HT-29 (cell line): ENCODE measurements around the gene DEPDC1B. TPM values are rescaled to one million over a fixed set of nuclear protein-coding genes. Genes with fewer than 3 reads are reported as not detected.
"Not testable (repeated sequence)": the region's sequence is repeated elsewhere in the genome, so short reads cannot be mapped to it uniquely, and the experiment has no call there.

Source experiments
- DNase-seq: peaks from one replicate; pipeline ENCODE4 v3.0.0-alpha.2; 2015; ENCODE audit warnings: low spot score
- total RNA-seq: library from RNA; depleted of rRNA; stranded (reverse); fragments of >200 nt; shearing (Covaris generic); gene quantifications from 2 replicates; pipeline ENCODE4 v1.2.3, GENCODE V29; 2014; rRNA removed

DEPDC1B gene, protein sequence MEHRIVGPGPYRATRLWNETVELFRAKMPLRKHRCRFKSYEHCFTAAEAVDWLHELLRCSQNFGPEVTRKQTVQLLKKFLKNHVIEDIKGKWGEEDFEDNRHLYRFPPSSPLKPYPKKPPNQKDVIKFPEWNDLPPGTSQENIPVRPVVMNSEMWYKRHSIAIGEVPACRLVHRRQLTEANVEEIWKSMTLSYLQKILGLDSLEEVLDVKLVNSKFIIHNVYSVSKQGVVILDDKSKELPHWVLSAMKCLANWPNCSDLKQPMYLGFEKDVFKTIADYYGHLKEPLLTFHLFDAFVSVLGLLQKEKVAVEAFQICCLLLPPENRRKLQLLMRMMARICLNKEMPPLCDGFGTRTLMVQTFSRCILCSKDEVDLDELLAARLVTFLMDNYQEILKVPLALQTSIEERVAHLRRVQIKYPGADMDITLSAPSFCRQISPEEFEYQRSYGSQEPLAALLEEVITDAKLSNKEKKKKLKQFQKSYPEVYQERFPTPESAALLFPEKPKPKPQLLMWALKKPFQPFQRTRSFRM
- total RNA-seq = 18.4 and 20.5 TPM in 2 replicates

- peak; percentile 92 for DNase-seq
Observed at GRCh38 chr5:60699609-60700415, at the start of gene DEPDC1B. DEPDC1B (minus strand) TSS chr5:60700166; CDS start chr5:60700093, 73 bp downstream.

DNA sequence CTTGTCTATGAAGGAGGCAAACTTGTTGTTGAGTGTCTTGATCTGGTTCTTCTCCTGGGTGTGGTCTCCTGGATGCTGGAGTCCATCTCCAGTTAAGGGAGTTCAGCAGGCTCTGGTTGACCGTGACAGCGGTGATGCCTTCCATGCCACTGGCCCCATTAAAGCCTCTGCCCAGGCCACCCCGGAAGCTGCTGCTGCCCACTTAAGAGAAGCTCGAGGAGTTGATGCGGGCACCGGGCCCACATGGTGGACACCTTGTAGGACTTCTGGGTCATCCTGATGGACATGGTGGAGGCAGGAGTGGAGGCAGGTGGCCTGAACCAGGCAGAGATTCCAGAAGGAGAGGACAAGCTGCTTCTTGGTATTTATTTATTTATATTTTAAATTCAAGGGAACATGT is 44.7 kb upstream of the DEPDC1B start:
- DNase-seq = no peak

- no peak for DNase-seq
Observed at GRCh38 chr5:60743511-60744314, 43.7 kb upstream of the DEPDC1B start.

DNA sequence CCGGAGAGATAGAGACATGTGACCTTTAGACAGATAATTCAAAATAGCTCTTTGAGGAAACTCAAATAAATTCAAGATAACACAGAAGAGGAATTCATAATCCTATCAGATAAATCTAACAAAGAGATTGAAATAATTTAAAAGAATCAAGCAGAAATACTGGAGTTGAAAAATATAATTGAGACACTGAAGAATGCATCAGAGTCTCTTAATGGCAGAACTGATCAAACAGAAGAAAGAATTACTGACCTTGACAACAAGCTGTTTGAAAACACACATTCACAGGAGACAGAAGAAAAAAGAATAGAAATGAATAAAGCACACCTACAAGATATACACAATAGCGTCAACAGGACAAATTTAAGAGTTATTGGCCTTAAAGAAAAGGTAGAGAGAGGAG is 40.4 kb upstream of the DEPDC1B start:
- no peak for DNase-seq

DNA sequence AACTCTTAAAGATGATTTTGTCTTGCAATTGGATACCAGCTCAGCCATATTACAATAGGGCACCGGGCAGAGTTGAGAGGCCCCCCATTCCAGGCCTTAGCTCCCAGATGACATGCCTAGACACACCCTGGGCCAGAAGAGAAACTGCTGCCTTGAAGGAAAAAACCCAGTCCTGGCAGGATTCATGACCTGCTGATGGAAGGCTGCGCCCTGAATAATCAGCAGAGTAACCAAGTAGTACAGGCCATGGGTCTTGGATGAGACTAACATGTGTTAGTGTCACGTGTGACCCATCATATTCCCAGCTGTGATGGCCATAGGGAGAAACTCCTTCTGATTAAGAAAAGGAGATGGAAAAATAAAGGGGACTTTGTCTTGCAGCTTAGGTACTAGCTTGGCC is 39.0 kb upstream of the DEPDC1B start:
- DNase-seq = no peak

DNA sequence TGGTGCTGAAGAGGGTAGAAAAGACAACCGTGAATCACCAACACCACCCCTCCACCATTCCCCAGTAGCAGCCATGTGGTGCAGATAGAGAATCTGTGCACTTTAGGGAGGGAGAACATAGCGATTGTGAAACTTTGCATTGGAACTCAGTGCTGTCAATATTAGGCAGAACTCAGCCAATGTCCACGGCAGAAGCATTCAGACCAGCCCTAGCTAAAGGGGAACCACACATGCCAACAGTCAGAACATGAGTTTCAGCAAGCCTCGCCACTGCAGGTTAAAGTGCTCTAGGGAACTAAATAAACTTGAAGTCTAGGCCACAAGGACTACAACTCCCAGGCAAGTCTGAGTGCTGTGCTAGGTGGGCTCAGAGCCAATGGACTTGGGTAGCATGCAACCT is 38.5 kb upstream of the DEPDC1B start:
- no peak for DNase-seq

DNA sequence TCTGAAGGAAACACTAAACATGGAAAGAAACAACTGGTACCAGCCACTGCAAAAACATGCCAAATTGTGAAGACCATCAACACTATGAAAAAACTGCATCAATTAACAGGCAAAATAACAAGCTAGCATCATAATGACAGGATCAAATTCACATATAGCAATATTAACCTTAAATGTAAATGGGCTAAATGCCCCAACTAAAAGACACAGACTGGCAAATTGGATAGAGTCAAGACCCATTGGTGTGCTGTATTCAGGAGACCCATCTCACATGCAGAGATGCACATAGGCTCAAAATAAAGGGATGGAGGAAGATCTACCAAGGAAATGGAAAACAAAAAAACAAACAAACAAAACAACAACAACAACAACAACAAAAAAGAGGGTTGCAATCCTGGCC is 30.9 kb upstream of the DEPDC1B start:
- not testable (repeated sequence) for DNase-seq

- DNase-seq = no peak
Observed at GRCh38 chr5:60727033-60727679, 27.2 kb upstream of the DEPDC1B start.

DNA sequence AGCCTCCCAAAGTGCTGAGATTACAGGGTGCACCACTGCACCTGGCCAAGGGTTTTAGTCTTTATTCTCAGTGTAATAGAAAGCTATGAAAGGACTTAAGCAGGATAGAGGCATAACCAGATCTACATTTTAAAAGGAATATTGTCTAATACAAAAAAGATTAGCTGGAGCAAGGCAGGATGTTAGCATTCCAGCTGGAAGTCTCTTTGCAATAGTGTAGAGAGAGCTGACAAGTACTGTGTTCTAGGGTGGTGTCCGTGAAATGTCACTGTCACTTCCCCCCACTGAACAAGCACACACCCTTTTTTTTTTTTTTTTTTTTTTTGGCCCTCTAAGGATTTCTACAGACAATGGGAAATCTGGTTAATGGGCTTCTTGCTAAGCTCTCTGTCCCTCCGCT is 24.2 kb upstream of the DEPDC1B start:
- no peak for DNase-seq

GRCh38 chr5:60722416-60722815 is 22.4 kb upstream of the DEPDC1B start:
- DNase-seq = no peak

DNA sequence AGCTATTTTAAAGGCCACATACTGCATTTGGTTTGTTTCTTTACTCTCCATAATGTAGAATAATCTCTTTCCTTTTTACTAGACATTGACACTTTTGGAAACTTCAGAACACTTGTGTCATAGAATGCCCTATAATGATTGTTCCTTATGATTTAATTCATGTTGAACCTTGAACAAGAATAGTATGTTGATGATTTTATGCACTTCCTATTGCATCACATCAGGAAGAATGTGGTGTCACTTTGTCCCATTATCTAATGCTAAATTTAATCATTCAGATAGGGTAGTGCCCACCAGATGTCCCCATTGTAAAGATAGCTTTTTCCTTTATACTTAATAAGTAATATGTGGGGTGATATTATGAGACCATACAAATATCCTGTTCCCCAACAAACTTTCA is 19.4 kb upstream of the DEPDC1B start:
- DNase-seq = no peak

GRCh38 chr5:60718166-60718892 is 18.4 kb upstream of the DEPDC1B start:
- DNase-seq = no peak

GRCh38 chr5:60715201-60715928 is 15.4 kb upstream of the DEPDC1B start:
- DNase-seq = not testable (repeated sequence)

DNA sequence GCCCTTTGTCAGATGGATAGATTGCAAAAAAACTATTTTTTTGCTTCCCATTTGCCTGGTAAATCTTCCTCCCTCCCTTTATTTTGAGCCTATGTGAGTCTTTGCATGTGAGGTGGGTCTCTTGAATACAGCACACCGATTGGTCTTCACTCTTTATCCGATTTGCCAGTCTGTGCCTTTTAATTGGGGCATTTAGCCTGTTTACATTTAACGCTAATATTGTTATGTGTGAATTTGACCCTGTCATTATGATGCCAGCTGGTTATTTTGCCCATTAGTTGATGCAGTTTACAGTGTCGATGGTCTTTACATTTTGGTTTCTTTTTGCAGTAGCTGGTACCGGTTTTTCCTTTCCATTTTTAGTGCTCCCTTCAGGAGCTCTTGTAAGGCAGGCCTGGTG is 13.0 kb upstream of the DEPDC1B start:
- DNase-seq = no peak

- not testable (repeated sequence) for DNase-seq
Observed at GRCh38 chr5:60711892-60712291, 11.9 kb upstream of the DEPDC1B start.

DNA sequence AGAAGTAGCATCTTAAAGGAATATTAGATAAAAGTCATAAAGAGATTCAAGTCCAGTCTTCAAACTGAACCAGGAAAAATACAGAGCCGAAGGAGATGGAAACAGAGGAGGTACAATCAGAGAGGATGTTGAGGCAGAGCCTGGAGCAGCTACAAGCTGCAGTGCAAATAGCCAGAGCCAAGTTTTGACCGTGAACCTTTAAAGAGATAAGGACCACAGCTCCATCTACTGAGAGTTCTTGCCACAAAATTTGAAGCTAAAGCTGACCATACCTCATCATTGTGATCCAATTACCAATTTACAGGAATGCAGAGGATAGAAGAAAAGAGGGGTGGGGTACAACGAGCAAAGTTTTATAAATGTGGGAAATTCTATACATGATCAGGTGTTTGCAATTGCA is 10.4 kb upstream of the DEPDC1B start:
- peak; percentile 28 for DNase-seq

GRCh38 chr5:60705144-60705543 is 5.2 kb upstream of the DEPDC1B start:
- DNase-seq = no peak

GRCh38 chr5:60703944-60704343 is 4.0 kb upstream of the DEPDC1B start:
- no peak for DNase-seq

DNA sequence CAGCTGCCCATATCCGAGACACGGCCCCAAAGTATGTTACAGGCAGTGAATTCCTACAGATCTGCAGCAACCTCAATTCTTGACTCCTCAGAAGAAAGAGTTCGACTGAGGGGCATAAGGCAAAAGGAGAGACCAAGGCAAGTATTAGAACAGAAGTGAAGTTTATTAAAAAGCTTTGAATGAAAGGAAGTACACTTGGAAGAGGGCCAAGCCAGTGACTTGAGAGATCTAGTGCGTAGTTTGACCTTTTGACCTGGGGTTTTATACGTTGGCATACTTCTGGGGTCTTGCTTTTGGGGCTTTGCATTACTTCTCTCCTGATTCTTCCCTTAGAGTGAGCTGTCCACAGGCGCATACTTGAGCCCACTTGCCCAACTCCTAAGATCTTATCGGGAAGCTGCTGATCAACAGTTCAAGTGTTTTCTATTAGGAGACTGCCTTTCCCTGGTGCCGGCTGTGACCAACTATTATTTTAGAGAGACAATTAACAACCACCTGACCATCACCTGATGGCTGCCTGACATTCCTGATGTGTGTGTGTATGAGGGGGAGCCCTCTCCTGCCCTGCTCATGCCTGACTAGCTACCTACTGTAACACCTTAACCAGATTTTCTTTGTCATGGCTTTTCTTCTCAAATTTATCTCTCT is 1.5 kb upstream of the DEPDC1B start:
- peak; percentile 26 for DNase-seq
